GM10266 (cell line): ENCODE measurements around the gene ZYG11B.
A peak's percentile ranks its signal among the peaks of the same experiment; 100 is the strongest.
"Not testable (repeated sequence)": the region's sequence is repeated elsewhere in the genome, so short reads cannot be mapped to it uniquely, and the experiment has no call there.

Experiments
- DNase-seq: peaks from one replicate; pipeline ENCODE4 v3.0.0; 2012; ENCODE audit errors: extremely low spot score
- CTCF ChIP-seq: IDR thresholded peaks from 2 replicates; pipeline ENCODE4 v1.5.1; 2012; ENCODE audit warnings: mild to moderate bottlenecking, low read depth; ENCODE audit not compliant: control insufficient read depth, insufficient read depth; ENCODE audit errors: missing control alignments

Gene ZYG11B

GRCh38 chr1:52709016-52709415, 17.2 kb upstream of the ZYG11B start:
- TF ChIP-seq CTCF = no peak
- no peak for DNase-seq

- TF ChIP-seq CTCF = no peak
- DNase-seq = no peak
Observed at GRCh38 chr1:52713590-52713989, 12.7 kb upstream of the ZYG11B start.

GRCh38 chr1:52715296-52715695, 11.0 kb upstream of the ZYG11B start:
- not testable (repeated sequence) for DNase-seq

GRCh38 chr1:52723260-52723659, 3.0 kb upstream of the ZYG11B start:
- TF ChIP-seq CTCF = no peak
- DNase-seq = no peak

GRCh38 chr1:52725903-52726264, 369 bp upstream of the ZYG11B start:
- peak; percentile 39 for DNase-seq
- no peak for TF ChIP-seq CTCF

GRCh38 chr1:52727114-52727586, 897 bp downstream of the ZYG11B start:
- TF ChIP-seq CTCF = no peak
- no peak for DNase-seq

GRCh38 chr1:52727956-52728656, 1.9 kb downstream of the ZYG11B start:
- DNase-seq = no peak
- TF ChIP-seq CTCF = no peak

GRCh38 chr1:52733368-52733767, 7.1 kb downstream of the ZYG11B start:
- no peak for TF ChIP-seq CTCF
- DNase-seq = no peak

GRCh38 chr1:52735371-52735770, 9.1 kb downstream of the ZYG11B start:
- not testable (repeated sequence) for DNase-seq
